Omental fat pad (tissue), 4 donors: Measurements from ENCODE around the gene GNG2. TPM values are rescaled to one million over a fixed set of nuclear protein-coding genes. Genes with fewer than 3 reads are reported as not detected.

Source experiments
- ATAC-seq: fragments of 150-250 bp; one replicate; pipeline ENCODE4 v1.9.1; 2016; ENCODE audit warnings: mild to moderate bottlenecking, moderate library complexity; ENCODE audit not compliant: low FRiP score
- DNase-seq: peaks from one replicate; pipeline ENCODE4 v3.0.0-alpha.2; 2019; ENCODE audit warnings: low spot score
- total RNA-seq, 4 donors: library from RNA; depleted of rRNA; stranded (reverse); fragments of >200 nt; gene quantifications; one replicate each; pipeline ENCODE4 v1.1.0, GENCODE V29; 2016
- TF ChIP-seq, protein P1 (sequence below), 3 donors: fragments of 450-650 bp; IDR thresholded peaks; one replicate each; pipeline ENCODE4 v1.5.1; 2016 to 2017; ENCODE audit warnings: antibody characterized with exemption in 3 of 3, mild to moderate bottlenecking in 3 of 3, moderate library complexity in 2 of 3

GNG2 gene
- total RNA-seq, 4 donors from 2014 or later: 40.7 to 85.6 (median 54.0) TPM

DNA sequence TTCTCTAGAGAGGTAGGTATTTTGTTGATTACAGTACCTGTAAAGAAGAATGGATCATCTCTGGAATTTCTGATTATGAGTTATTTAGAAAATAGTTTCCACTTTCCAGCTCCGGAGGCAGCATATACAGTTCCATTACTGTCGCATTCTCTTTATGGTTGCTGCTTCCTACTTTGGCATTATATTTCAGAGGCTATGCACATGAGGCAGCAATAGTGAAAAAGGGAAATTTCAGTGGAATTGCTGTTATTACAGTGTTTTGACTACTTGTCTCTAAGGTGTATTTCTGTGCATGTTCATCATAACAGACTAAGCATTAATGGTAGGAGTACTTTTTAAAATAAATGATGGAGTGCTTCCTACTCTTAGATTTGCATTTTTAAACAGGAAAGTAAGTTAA, 10.2 kb downstream of the GNG2 start:
- DNase-seq (no peak), ATAC-seq (no peak)
- TF ChIP-seq, protein P1, sequence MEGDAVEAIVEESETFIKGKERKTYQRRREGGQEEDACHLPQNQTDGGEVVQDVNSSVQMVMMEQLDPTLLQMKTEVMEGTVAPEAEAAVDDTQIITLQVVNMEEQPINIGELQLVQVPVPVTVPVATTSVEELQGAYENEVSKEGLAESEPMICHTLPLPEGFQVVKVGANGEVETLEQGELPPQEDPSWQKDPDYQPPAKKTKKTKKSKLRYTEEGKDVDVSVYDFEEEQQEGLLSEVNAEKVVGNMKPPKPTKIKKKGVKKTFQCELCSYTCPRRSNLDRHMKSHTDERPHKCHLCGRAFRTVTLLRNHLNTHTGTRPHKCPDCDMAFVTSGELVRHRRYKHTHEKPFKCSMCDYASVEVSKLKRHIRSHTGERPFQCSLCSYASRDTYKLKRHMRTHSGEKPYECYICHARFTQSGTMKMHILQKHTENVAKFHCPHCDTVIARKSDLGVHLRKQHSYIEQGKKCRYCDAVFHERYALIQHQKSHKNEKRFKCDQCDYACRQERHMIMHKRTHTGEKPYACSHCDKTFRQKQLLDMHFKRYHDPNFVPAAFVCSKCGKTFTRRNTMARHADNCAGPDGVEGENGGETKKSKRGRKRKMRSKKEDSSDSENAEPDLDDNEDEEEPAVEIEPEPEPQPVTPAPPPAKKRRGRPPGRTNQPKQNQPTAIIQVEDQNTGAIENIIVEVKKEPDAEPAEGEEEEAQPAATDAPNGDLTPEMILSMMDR (IDR thresholded peaks at IDR 0.05): no peak

DNA sequence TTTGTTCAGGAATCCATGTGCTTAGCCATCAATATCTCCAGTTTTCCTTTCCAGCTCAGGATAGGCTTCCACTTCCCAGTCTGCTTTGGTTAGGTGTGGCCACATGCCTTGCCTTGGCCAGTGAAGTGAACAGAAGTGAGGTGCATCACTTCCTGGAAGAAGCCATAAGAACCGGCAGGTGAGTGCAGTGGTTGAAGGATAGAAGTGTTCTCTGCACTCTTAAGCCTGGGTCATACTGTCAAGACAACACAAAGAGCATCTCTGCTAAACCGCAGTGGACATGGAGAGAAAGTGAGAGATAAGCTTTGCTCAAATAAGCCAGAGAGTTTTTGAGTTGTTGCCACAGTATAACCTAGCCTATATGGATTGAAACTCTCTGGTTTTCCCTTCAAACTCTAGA, 11.4 kb downstream of the GNG2 start:
- DNase-seq (no peak), ATAC-seq (no peak)
- TF ChIP-seq, protein P1 (IDR thresholded peaks at IDR 0.05): no peak

DNA sequence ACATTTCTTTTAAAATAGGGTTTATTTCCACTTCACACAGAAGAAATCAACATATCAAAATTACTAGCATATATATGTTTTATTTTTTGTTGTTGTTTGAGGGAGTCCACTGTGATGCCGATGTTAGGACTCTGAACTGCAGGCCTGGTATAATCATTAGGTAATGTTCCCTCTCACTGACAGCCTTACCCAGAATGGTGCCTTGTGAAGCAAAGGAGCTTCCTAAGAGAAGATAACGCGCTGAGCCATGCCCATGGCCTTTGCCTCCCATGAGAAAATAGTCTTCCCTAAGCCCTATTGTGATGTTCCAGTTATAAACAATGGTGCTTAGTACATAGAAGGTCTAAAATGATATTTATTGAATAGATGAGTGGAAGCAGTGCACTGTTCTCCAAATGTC, 12.0 kb downstream of the GNG2 start:
- DNase-seq: no peak
- TF ChIP-seq, protein P1 (IDR thresholded peaks at IDR 0.05): no peak
- ATAC-seq: no peak

DNA sequence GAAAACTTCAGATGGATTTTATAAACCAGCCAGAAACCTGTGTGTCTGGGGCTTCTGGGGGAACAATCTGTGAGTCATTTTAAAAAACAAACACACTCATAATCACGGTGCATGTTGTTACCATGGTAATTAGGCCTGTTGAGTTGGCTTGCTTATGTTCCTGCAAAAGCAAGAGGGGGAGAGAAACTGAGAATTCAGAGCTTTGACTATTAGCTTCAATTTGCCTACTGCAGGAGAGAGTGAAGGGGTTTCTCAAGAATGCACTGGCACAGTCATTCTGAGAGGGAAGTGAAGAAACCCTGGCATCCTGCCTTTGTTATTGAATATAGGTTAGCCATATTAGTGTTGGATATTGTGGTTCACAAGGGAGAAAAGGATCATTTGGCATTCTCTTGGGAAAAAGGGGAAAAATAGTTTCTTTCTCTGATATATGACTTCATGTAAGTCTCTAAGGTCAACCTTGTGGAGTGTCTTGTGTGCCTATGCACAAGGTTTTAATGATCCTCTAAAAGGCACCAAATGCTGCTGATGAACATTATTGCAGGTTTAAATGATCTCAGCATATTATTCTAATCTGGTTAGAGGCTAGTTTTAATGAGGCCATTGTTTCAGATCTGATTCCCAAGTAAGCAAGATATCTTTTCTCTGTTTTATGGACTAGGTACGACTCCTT, 12.9 kb downstream of the GNG2 start:
- DNase-seq: no peak
- TF ChIP-seq, protein P1 (IDR thresholded peaks at IDR 0.05): no peak
- ATAC-seq: peak; percentile 85

DNA sequence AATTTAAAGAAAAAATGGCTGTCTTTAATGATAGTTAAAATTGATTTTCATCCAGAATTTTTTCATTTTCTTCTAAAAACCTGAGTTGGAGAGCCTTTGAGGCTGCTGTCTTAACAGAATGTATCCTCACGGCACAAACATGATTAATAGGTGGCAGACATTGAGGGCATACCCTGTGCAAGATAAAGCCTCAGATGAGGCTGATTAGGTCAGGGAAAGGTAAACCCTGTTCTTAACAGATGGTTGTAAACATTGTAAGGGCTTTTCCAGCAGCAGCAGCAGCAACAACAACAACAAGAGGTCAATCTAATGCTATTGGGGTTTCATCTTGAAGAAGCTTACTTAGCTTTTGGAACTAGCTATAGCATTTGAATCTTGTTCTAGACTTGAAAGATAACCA, 17.4 kb downstream of the GNG2 start:
- TF ChIP-seq, protein P1 (IDR thresholded peaks at IDR 0.05): no peak
- ATAC-seq: no peak

DNA sequence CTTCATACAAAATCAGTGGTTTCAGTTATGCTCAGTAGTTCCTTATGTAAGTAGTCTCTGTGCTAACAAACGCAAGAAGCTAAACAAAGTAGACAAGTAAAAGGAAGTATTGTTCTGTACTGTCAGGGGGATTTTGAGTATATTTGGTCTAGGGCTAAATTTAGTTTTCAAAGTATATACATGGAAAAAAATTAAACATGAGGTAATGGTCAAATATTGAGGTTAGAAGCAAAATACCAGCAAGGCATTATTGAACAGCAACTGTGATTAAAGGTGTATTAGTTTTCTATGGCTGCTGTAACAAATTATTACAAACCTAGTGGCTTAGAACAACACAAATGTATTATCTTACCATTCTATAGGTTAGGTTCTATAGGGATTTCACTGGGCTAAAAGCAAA, 18.8 kb downstream of the GNG2 start:
- ATAC-seq (no peak), DNase-seq (no peak)
- TF ChIP-seq, protein P1 (IDR thresholded peaks at IDR 0.05): no peak

More for the DNA sequence above, 17.4 kb downstream of the GNG2 start:
- no peak for DNase-seq

DNA sequence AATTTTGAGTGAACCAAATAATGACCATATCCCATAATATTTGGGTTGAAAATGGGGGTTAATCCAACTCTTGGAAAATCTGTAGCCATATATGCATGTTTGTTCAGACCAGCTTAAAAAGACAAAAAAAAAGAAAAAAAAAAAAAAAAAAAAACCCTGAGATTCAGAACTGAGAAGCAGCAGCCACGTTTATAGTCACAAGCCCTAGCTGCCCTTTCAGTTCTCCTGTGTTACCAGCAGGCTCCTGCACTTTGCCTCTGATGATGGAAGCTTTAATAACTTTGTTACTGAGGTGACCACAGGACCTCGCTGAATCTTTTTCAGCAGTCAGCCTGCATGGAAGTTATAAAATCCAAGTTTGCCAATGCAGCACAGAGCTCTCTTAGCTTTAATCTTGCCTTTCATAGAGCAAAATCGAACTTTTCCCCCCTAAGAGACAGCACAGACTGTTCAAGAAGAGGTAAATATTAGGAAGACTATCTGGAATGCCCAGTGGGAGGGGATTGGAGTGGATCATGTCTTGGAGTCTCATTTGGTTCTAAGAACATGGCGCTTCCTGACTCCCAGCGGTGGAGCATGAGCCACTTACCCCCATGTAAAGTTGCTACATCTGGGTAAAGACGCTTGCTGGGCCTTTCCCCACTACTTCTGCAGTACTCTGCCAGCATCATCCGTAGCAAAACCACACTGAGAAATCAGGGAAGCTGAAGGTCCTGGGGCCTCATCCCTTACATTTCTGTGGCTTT, 20.6 kb downstream of the GNG2 start:
- ATAC-seq (no peak), DNase-seq (no peak)
- TF ChIP-seq, protein P1 (IDR thresholded peaks at IDR 0.05): no peak
